ENCODE measurements around the gene NARS2. TPM values are rescaled to one million over a fixed set of nuclear protein-coding genes. Genes with fewer than 3 reads are reported as not detected.
"Not testable (repeated sequence)": the region's sequence is repeated elsewhere in the genome, so short reads cannot be mapped to it uniquely, and the experiment has no call there.

Gene NARS2
- polyA plus RNA-seq, 3 donors, result 36.9 to 48.2 (median 41.2) TPM

DNA sequence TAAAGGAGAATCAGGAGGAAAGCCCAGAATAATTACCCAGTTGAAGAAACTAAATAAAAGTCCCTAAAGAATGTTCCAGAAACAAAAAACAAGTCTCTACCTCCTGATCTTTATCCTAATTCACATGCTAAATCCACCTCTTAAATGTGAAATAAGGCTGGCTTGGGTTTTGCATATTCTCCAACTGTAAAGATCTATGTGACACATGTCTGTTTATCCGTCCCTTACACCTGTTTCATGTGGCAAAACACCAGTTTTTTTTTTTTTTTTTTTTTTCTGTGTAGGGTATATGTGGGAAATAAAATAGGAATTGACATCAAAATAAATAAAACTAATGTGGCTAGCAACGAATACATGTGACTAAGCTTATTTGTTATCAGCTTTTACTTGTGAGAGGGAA, 70.5 kb downstream of the NARS2 start:
- no peak for DNase-seq

DNA sequence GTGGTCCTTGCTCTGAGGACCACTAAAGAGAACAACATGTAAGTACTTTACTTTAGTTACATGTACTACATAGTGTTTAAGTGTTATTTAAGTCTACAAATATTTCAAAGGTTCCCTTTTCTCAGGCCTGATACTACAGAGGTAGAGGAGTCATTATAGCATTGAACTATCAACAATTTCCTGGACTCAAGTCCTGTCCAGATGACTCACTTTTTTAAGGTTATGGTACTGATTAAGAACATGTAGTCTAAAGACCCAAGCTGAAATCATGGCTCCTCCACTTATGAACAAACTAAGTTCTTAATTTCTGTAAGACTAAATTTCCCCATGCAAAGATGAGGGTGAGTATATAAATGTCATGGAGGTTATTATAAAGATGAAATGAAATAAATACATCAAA, 74.7 kb downstream of the NARS2 start:
- no peak for DNase-seq

DNA sequence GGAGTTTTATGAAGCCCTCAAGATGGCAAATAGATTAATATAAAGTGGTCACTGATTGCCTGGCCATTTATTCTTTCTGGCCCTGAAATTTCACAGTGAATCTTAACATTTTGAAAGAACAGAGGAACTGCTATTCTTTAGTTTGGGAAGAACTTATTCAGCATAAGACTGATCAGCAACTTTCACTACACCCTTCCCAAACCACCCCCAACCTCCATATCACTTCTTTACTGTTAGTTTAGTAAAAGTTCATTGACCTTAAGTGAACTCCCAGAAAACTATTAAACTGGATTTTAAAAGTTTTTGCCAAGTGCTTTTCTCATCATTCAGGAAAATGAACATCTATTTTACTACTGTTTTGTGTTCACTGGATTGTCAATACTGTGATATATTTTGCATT, 77.4 kb downstream of the NARS2 start:
- DNase-seq, result no peak

DNA sequence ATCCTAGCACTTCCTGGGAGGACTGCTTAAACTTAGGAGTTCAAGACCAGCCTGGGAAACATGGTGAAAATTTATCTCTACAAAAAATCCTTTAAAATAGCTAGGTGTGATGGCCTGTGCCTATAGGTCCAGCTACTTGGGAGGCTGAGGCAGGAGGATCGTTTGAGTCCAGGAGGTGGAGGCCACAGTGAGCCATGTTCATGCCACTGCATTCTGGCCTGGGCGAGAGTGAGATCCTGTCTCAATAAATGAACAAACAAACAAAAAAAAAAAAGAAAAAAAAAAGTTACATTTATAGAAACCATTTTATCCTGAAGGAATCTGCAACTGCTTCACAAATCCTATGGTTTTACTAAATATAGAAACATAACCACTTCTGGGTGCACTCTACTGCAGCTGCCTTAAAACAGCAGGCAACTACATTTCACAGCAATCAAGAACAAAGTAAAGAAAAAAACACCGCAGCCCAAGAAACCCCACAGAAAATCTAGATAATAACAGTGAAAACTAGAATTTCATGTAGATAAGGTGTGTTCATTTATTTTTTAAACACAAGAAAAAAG, 81.2 kb downstream of the NARS2 start:
- DNase-seq, result no peak

DNA sequence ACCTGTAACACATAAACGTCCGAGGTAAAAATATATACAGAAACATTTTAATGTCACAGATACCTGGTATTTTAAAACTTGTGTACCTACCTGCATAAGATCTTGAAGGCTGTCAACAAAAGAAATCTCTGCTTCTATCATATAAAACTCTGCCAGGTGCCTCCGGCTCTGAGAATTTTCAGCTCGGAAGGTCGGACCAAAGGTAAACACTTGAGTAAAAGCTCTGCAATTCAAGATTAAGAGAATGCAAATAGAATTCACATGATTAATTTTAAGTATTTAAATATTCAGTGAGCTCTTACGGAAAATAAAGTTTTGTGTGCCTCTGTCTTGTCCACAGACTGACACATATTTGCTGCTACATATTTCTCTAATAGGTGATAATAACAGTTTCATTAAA, 81.7 kb downstream of the NARS2 start:
- no peak for DNase-seq

DNA sequence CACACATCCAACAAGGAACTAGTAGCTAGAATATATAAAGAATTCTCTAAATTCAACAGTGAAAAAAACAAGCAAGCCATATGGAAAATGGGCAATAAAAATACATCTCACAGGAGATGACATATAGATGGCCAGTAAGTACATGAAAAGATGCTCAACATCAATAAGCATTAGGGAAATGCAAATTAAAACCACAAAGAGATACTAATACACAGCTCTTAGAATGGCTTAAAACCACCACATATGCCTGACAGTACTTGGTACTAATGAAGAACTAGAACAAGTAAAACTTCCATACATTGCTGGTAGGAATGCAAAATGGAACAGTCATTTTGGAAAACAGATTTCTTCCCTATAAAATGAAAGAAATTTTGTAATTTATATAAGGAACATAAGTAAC, 85.5 kb downstream of the NARS2 start:
- no peak for DNase-seq

DNA sequence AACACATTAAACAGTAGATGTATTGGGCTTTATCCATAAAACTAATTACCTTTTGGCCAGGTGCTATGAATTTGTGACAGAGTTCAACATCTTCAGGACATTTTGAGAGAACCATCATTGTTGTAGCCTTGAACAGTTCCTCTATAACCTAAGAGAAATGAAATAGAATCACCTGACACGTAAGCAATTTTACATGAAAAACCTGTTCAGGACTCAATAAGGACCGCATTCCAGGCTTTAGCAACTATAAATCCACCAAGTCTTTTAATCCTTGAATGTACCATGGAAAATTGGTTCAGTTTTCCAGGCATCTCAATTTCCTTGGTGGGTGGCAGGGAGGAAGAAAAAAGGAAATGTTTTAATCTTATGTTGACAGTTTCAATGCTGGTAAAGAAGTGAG, 96.1 kb downstream of the NARS2 start:
- DNase-seq, result no peak

DNA sequence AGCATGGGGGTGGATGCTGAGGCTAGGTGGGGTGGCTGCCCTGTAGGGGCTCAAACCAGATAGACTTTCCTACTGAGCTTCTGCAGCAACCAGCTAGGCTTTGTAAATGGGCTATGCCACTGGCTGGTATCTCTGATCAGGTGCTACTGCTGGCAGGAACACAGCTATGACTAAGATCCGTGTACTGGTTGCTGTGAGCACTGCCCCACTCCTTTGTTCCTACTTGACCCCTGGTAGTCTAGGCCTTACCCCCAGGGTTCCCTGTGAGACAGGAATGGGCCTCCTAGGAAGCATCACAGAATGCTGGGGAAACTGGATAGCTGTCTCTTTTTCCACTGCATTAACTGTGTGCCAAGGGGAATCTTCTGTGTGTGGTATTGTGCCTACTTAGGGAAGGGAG, 98.6 kb downstream of the NARS2 start:
- DNase-seq, result no peak

DNA sequence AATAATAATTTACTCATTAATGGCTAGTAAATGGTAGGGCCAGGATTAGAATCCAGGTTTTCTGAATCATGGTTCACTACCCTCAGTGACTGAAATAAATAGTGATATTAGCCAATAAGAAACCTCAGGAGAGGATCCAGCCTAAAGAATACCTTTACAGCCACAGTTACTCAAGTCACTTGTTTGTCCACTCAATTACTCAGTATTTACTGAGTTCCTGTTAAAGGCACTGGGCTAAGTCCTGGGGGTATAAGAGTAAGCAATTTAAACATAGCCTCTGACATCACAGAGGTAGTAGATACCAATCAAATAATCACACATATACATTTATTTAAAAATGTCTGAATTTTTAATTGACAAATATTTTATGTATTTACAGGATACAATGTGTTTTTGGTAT, 100.2 kb downstream of the NARS2 start:
- no peak for DNase-seq

DNA sequence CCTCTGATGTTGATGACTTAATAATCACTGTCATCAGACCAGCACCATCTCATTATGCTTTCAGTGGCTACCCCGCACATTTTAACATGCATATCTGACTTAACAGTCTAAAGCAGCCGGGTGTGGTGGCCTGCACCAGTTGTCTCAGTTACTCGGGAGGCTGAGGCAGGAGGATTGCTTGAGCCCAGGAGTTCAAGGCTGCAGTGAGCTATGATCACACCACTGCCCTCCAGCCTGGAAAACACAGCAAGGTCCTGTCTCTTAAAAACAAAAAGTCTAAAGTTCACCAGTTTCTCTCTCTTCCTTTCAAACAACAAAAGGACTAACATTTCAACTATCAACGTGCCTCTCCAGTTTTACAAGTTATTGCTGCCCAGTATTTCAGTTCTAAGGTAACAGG, 101.8 kb downstream of the NARS2 start:
- no peak for DNase-seq

DNA sequence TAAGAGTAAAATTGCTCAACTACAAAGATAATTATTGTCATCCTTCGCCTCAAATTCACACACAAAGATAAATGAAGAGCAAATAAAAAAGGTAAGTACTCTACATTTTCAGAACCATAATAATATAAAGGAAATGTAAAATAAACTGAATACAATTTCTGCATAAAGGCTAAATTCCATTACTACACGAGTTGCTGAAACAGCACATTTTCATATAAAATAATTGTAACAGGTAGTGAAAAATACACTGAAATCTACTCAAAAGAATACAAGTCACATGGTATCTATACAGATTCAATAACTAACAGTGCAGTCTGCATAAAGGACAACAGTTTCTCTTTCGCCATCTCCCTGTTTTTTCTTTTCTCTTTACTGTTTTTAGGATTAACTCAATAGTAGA, 102.3 kb downstream of the NARS2 start:
- no peak for DNase-seq

DNA sequence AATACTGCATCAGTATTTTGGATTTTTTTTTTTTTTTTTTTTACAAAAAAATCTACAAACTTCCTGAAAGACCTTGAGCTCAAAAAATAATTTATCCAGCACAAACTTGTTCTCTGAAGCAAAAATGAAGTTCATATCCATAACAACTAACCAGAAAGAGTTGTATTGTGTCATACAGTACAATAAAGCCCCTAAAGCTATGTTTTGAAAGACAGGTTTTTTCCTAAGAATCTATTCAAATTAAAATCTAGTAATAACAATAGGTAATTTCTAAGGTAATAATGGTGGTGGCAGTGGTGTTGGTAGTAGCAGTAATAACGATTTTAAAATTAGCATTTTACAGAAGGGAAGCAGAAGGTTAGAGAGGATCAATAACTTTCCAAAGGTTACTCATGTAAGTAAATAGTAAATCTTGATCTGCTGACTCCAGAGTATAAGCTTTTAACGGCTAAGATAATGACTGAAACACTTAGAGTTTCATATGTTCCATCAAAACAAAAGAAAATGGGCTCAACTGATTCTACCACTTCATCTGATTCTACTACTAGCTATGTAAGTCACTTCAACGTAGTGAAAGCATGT, 103.7 kb downstream of the NARS2 start:
- no peak for DNase-seq

DNA sequence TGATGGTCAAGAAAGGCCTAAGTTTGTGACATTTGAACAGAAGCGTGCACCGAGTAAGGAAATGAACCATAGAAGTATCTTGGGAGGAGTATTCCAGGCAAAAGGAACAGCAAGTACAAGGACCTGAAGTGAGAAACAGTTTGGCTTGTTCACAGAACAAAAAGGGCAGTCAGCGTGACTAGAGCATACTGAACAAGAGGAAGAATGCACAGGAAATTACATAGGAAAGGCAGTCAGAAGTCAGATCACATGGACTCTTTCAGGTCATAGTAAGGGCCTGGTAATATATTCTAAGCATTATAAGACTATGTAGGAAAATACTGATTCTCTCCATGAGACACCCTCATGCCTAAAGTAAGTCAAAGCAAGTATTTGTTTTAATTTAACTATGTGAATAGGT, 104.8 kb downstream of the NARS2 start:
- no peak for DNase-seq

DNA sequence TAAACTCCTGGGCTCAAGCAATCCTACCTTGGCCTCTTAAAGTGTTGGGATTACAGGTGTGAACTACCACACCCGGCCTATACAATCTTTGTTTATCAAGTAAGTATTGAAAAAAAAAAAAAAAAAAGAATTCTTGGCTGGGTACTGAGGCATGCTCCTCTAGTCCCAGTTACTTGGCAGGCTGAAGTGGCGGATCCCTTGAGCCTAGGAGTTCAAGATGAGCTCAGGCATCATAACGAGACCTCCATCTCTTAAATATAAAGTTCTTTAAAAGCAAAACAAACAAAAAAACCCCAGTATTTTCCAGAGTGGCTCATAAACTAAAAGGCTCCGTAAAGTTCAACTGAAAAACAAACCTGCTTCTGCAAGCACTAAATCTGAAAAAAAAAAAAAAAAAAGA, 106.7 kb downstream of the NARS2 start:
- DNase-seq, result no peak

DNA sequence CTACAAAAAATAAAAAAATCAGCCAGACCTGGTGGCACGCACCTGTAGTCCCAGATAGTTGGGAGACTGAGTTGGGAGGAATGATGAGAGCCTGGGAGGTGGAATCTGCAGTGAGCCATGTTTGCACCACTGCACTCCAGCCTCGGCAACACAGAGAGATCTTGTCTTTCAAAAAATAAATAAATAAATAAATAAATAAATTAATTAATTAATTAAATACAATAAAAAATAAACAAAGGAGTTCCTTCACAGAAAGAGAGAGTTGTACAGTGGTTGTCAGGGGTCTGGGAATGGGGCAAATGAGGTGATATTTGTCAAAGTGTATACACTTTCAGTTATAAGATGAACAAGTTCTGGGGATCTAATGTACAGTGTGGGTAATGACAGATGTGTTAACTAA, 107.3 kb downstream of the NARS2 start:
- DNase-seq, result no peak

DNA sequence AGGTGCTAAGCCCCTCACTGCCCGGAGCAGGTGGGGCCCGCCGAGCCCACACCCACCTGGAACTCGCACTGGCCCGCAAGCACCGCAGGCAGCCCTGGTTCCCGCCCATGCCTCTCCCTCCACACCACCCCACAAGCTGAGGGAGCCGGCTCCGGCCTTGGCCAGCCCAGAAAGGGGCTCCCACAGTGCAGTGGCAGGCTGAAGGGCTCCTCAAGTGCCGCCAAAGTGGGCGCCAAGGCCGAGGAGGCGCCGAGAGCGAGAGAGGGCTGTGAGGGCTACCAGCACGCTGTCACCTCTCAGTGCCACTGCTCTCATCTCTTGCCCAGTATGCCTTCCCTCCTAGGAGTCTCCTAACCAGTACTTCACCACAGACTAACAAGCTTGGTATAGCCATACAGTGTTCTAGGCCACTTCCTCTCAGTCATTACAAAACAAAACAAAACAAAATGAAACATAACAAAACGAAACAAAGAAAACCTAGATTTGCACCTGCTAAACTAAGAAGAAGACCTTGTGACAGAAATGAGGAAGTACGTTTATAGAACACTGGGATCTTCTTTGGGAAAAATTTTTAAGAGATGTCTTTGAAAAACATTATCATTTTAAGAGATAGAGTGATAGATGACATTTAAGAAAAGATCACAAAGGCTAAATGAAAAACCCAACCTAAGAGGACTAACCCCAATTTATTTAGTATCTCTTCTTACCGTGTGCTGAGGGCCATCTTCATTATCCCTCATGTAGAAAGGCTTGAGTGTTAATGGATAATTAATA, 109.3 kb downstream of the NARS2 start:
- DNase-seq, result no peak

DNA sequence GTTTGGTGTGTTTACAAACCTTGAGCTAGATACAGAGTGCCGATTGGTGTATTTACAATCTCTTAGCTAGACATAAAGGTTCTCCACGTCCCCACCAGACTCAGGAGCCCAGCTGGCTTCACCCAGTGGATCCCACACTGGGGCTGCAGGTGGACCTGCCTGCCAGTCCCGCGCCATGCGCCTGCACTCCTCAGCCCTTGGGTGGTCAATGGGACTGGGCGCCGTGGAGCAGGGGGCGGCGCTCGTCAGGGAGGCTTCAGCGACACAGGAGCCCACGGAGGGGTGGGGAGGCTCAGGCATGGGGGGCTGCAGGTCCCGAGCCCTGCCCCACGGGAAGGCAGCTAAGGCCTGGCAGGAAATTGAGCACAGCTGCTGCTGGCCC, 109.9 kb downstream of the NARS2 start:
- DNase-seq, result not testable (repeated sequence)

DNA sequence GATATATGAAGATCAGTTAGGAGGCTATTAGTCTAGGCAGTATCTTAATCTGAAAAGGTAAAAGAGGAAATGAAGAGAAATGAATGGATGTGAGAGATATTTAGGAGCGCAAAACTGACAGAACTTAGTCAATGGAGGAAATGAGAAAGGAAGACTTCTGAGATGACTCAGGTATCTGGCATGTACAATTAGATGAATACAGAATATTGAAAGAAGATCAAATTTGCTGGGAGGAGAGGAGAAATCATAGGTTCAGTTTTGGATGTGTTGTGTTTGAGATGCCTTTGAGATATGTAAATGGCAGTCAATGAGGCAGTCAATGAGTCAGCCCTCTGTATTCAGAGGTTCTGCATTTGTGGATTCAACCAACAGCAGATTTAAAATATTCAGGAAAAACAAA, 114.2 kb downstream of the NARS2 start:
- no peak for DNase-seq

DNA sequence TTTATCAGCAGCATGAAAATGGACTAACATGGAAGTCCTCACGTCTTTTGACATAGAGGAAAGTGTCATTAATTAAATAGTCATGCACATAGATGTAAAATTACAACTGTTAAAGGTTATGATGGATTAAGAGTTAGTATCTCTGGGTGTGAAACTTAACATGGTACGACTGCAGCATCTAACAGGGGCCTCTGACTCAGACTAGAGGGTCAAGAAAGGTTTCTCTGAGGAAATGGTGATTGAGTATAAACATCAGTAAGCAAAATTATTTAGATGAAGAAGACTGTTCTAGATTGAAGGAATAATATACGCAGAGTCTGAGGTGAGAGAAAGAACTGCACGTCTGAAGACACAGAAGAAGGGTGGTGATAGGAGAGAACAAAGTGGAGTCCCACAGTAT, 114.9 kb downstream of the NARS2 start:
- DNase-seq, result no peak

DNA sequence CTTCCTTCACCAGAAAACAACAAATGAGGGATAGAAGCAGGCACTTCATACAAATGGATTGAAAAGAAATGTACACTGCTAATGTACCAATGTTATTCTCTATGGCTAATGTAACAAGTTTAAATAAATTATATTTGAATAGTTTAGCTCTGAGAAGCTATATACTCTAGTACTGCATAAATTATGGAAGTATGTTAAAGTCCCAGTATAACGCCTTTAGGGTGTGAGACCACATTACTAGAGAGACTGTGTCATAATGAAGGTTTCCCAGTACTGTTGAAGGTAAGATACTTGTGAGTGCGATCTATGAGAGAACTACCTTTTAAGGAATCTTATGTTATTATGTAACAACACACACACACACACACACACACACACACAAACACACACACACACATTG, 117.2 kb downstream of the NARS2 start:
- no peak for DNase-seq

DNA sequence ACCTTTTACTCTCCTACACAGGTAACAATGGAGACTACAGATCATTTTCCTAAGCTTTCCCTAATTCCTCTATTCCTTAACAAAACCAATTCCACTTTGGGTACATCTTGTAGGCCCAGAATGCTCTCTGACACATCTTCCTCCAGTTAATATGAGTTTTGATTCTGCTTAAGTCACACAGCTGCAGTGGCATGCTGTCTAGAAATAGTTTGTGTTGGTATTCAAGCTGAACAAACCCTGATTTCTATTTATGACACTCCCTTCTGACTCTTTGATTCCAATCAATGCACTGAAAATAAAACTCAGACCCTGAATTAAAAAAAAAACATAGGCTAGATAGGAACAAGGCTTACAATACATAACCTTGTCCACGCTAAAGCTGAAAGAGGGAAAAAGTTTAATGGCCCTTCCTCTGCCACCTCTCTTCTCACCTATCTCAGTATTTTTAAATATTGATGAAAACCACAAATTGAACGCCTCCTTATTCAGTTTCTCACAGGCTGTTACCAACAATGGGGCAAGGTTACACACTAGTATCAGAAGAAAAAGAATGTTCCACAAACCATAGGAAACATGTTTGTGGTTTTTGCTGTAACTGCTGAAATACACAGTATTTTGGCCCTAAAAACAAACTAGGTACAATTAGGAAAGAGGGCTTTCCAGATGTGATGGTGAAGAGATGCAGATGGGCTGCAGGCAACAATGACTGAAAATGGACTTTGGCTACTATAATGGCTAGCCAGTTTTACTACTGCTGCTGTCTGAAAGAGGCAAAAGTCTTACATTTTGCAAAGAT, 121.3 kb downstream of the NARS2 start:
- DNase-seq, result no peak

DNA sequence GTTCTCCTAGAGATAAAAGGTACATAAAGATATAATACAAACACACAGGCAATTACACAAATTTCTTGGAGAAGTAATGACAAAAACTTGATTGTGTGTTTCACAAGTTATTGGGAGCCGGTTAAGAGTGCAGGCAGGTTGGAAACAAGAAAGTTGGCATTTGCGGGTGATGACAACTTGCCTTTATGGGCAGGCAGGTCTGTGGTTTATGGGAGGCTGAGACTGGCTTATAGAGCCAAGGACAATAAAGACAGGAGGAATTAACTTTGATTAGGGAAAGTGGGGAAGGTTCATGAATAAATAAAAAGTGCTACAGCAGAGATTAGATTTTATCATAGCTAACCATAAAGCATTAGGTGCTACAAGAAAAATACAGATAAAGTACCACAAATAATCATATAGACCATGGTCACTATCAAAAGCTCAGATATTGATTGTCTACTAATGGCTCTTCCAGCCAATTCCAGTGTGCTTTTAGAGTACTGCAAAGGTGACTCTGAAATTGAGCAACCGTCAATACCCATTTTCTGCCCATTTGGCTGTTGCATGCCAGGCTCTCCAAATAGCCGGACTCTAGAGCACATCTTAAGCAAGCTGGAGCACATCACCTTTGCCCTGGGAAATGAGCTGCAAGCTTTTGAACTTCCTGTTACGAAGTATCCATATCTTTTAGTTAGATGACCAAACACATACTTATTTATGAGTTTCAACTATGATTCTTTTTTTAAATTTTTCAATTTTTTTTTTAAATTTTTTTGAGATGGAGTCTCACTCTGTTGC, 123.1 kb downstream of the NARS2 start:
- DNase-seq, result no peak
